ENCODE measurements around the gene CDK6.

DNA sequence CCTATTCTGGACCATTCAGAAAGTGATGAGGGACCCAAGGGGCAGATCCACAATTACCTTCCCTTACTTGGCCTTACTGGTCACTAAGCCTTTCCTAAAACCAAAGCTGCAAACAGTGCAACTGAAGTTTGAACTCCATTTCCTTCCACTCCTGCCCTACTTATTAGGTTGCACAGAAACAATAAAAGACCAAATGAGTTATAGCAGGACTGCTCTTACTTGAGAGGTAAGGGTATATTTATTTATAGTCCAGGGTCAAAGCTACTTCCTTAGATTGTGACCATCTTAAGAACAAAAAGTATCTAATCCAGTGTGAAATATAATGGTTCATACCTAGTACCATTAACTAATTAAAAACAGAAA is 27.0 kb downstream of the CDK6 start:
- TF ChIP-seq, protein P1, sequence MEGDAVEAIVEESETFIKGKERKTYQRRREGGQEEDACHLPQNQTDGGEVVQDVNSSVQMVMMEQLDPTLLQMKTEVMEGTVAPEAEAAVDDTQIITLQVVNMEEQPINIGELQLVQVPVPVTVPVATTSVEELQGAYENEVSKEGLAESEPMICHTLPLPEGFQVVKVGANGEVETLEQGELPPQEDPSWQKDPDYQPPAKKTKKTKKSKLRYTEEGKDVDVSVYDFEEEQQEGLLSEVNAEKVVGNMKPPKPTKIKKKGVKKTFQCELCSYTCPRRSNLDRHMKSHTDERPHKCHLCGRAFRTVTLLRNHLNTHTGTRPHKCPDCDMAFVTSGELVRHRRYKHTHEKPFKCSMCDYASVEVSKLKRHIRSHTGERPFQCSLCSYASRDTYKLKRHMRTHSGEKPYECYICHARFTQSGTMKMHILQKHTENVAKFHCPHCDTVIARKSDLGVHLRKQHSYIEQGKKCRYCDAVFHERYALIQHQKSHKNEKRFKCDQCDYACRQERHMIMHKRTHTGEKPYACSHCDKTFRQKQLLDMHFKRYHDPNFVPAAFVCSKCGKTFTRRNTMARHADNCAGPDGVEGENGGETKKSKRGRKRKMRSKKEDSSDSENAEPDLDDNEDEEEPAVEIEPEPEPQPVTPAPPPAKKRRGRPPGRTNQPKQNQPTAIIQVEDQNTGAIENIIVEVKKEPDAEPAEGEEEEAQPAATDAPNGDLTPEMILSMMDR (IDR thresholded peaks at IDR 0.05), result no peak
- TF ChIP-seq POLR2AphosphoS5 (IDR thresholded peaks at IDR 0.05), result no peak
- no peak for TF ChIP-seq POLR2A (IDR thresholded peaks at IDR 0.05)

Measured in transverse colon (tissue), 4 donors.